C4-2B (cell line): ENCODE measurements around the gene GGT7.

Experiments
- ZFX ChIP-seq: fragments of 450-650 bp; IDR thresholded peaks from 2 replicates; pipeline ENCODE4 v1.6.1; 2017
- TF ChIP-seq, protein P1 (sequence below): fragments of 450-650 bp; conservative IDR thresholded peaks from 2 replicates; pipeline ENCODE4 v1.5.1; 2017; ENCODE audit warnings: mild to moderate bottlenecking

DNA sequence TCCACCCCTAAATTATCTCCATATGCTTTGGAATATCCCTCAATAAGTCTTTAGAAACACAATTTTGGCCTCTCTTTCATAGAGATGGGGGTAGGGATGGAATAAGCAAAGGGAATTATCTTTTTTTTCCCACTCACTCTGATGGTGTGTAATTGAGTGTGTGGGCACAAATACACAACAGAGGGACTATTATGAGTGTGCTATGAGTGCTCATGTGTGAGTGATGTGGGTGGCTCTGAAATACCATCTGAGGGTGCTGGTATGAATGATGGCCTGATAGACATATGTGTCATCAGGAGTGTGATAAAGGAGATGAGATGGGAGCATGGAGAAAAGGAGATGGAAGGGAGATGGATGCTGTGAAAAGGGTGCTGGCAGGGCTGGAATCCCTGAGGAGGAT lies 47.4 kb upstream of the GGT7 start:
- no peak for TF ChIP-seq ZFX
- TF ChIP-seq, protein P1, sequence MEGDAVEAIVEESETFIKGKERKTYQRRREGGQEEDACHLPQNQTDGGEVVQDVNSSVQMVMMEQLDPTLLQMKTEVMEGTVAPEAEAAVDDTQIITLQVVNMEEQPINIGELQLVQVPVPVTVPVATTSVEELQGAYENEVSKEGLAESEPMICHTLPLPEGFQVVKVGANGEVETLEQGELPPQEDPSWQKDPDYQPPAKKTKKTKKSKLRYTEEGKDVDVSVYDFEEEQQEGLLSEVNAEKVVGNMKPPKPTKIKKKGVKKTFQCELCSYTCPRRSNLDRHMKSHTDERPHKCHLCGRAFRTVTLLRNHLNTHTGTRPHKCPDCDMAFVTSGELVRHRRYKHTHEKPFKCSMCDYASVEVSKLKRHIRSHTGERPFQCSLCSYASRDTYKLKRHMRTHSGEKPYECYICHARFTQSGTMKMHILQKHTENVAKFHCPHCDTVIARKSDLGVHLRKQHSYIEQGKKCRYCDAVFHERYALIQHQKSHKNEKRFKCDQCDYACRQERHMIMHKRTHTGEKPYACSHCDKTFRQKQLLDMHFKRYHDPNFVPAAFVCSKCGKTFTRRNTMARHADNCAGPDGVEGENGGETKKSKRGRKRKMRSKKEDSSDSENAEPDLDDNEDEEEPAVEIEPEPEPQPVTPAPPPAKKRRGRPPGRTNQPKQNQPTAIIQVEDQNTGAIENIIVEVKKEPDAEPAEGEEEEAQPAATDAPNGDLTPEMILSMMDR = no peak
